ENCODE data around the gene SLC6A18.

Gene SLC6A18

GRCh38 chr5:1244976-1245375, 19.8 kb downstream of the SLC6A18 start:
- Histone ChIP-seq H3K4me3 (no peak overlapping the region), H3K9me3 (ENCODE audit: low read depth, low read length) (no peaks in the 10 kb centered on the region), H3K9ac (ENCODE audit: insufficient read length) (no peak overlapping the region), H3K36me3 (ENCODE audit: insufficient read depth, low read length) (no peaks in the 10 kb centered on the region), H3K27ac (no peak overlapping the region)
- TF ChIP-seq FOXP2 (optimal IDR thresholded peaks at IDR 0.05; ENCODE audit: control extremely low read depth, extremely low read length, insufficient read depth): no peak
- TF ChIP-seq EZH2 (IDR thresholded peaks at IDR 0.05): no peak
- no peak for TF ChIP-seq POLR2AphosphoS5 (IDR thresholded peaks at IDR 0.05; ENCODE audit: borderline replicate concordance, low read depth, low read length)
- no peak for DNase-seq (ENCODE audit: low read depth, low spot score)

DNA sequence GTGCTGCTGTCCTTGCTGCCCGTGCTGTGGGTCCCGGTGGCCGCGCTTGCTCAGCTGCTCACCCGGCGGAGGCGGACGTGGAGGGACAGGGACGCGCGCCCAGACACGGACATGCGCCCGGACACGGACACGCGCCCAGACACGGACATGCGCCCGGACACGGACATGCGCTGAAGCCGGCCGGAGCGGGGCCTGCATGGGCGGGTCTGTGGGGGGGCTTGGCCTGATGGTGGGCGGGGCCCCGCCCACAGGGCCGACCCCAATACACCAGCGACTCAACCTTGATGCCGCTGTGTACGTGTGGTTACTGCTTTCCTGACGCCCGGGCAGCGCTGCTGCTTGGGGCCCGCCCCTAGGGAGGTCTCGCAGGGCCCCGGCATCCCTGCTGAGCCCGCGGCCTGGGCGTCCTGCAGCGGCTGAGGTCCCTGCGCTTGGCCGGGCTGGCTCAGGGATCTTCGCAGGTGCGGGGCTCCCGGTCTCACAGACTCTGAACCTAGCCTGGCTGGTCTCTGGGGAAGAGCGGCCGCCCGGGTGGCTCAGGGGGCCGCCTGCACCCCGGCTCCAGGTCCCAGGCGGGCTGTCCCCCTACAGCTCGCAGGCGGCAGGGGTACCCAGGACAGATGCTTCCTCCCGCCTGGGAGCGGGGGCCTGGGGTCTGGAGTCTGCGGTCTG, 20.9 kb downstream of the SLC6A18 start:
- H3K9ac ChIP-seq (ENCODE audit: insufficient read length): no peak overlapping the region
- no peaks in the 10 kb centered on the region for H3K9me3 ChIP-seq (ENCODE audit: low read depth, low read length)
- H3K36me3 ChIP-seq (ENCODE audit: insufficient read depth, low read length): no peaks in the 10 kb centered on the region
- no peak for DNase-seq (ENCODE audit: low read depth, low spot score)
- TF ChIP-seq FOXP2 (optimal IDR thresholded peaks at IDR 0.05; ENCODE audit: control extremely low read depth, extremely low read length, insufficient read depth): no peak
- no peak for TF ChIP-seq POLR2AphosphoS5 (IDR thresholded peaks at IDR 0.05; ENCODE audit: borderline replicate concordance, low read depth, low read length)
- TF ChIP-seq EZH2 (IDR thresholded peaks at IDR 0.05): no peak
- no peak overlapping the region for H3K4me3 ChIP-seq
- no peak overlapping the region for H3K27ac ChIP-seq

DNA sequence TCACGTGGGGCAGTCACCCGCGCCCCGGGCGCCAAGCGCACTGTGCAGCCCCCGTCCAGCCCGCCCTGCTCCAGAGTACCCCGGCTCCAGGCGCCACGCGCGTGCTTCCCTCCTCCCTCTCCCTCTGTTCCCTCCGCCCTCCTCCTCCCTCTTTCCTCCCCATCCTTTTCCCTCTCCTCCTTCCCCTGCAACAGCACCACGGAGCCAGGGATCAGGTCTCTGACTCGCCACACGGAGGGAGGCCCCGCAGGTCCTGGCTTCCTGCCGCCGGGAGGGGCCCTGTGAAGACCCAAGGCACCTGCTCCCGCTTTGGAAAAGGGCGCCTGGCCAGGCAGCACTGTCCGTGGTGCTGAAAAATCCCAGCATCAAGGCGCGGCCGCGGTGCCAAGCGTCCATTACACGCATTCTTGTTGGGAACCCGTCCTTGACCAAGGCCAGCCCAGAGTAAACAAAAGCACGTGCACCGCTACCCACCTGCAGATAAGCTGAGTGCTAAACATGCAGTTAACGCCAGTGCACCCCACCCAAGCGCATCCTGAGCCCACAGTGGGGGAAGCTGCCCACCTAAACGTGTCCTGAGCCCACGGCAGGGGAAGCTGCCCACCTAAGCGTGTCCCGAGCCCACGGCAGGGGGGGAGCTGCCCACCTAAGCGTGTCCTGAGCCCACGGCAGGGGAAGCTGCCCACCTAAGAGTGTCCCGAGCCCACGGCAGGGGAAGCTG, 21.7 kb downstream of the SLC6A18 start:
- DNase-seq (ENCODE audit: low read depth, low spot score): no peak
- Histone ChIP-seq H3K4me3 (no peak overlapping the region), H3K9me3 (ENCODE audit: low read depth, low read length) (no peaks in the 10 kb centered on the region), H3K9ac (ENCODE audit: insufficient read length) (no peak overlapping the region), H3K36me3 (ENCODE audit: insufficient read depth, low read length) (no peaks in the 10 kb centered on the region), H3K27ac (no peak overlapping the region)
- TF ChIP-seq FOXP2 (optimal IDR thresholded peaks at IDR 0.05; ENCODE audit: control extremely low read depth, extremely low read length, insufficient read depth) (no peak), EZH2 (IDR thresholded peaks at IDR 0.05) (no peak), POLR2AphosphoS5 (IDR thresholded peaks at IDR 0.05; ENCODE audit: borderline replicate concordance, low read depth, low read length) (no peak)

DNA sequence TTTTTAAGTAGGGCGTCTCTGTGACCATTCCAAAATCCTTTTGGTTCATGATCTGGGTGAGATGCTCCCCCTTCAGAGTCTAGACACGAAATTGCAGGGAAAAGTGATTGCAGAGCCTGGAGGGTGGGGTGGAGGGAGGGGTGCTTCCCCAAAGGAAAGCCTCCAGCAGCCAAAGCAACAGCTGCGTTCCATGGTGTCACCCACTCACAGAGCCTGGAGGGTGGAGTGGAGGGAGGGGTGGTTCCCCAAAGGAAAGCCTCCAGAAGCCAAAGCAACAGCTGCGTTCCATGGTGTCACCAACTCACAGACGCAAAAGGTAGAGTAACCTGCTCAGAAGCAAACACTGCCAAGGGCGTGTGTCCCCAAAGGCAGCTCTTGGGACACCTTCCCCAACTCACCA, 22.6 kb downstream of the SLC6A18 start:
- Histone ChIP-seq H3K36me3 (ENCODE audit: insufficient read depth, low read length) (no peaks in the 10 kb centered on the region), H3K4me3 (no peak overlapping the region), H3K9me3 (ENCODE audit: low read depth, low read length) (no peaks in the 10 kb centered on the region), H3K9ac (ENCODE audit: insufficient read length) (no peak overlapping the region), H3K27ac (no peak overlapping the region)
- TF ChIP-seq EZH2 (IDR thresholded peaks at IDR 0.05) (no peak), FOXP2 (optimal IDR thresholded peaks at IDR 0.05; ENCODE audit: control extremely low read depth, extremely low read length, insufficient read depth) (no peak)
- DNase-seq (ENCODE audit: low read depth, low spot score): no peak

DNA sequence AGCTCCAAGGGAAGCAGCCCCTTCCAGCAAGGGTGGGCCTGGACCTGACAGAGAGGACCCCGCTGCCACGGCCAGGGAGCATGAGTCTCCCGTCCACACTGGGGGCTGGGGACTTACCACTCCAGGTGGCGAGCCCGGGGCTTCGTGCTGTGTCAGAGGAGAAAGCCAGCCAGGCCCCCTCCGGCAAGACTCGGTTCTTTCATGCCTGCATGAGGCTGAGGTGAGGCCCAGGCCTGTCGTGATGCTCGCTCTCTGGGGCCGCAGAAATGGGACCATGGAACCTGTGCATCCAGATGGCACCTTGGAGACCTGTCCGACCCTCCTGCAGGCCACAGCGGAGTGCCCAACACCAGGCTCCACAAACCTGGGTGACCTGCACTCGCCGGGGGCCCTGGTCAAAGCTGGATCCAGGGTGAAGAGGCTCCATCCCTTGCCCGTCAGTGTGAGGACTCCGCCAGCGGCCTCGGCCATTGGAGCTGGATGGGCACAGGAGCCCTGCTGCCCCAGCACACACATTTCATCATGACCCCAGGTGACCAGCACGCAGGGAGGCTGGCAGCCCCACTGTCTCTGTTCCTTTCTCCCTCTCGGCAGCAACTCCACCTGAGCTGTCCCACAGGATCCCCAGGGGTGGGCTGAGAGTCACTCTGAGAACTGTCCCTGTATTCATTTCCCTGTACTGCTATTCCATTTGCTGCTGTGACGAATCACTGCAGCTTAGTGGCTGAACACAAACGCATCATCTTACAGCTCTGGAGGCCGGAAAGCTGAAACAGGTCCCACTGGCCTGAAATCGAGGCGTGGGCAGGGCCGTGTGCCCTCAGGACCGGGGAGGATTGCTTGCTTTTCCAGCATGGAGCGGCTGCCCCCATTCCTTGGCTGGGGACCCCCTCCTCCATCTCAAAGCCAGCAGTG, 24.4 kb downstream of the SLC6A18 start:
- DNase-seq (ENCODE audit: low read depth, low spot score): no peak
- Histone ChIP-seq H3K9me3 (ENCODE audit: low read depth, low read length) (no peaks in the 10 kb centered on the region), H3K4me3 (no peak overlapping the region), H3K9ac (ENCODE audit: insufficient read length) (no peak overlapping the region), H3K36me3 (ENCODE audit: insufficient read depth, low read length) (no peaks in the 10 kb centered on the region), H3K27ac (no peak overlapping the region)
- TF ChIP-seq EZH2 (IDR thresholded peaks at IDR 0.05) (no peak), FOXP2 (optimal IDR thresholded peaks at IDR 0.05; ENCODE audit: control extremely low read depth, extremely low read length, insufficient read depth) (no peak), POLR2AphosphoS5 (IDR thresholded peaks at IDR 0.05; ENCODE audit: borderline replicate concordance, low read depth, low read length) (no peak)

DNA sequence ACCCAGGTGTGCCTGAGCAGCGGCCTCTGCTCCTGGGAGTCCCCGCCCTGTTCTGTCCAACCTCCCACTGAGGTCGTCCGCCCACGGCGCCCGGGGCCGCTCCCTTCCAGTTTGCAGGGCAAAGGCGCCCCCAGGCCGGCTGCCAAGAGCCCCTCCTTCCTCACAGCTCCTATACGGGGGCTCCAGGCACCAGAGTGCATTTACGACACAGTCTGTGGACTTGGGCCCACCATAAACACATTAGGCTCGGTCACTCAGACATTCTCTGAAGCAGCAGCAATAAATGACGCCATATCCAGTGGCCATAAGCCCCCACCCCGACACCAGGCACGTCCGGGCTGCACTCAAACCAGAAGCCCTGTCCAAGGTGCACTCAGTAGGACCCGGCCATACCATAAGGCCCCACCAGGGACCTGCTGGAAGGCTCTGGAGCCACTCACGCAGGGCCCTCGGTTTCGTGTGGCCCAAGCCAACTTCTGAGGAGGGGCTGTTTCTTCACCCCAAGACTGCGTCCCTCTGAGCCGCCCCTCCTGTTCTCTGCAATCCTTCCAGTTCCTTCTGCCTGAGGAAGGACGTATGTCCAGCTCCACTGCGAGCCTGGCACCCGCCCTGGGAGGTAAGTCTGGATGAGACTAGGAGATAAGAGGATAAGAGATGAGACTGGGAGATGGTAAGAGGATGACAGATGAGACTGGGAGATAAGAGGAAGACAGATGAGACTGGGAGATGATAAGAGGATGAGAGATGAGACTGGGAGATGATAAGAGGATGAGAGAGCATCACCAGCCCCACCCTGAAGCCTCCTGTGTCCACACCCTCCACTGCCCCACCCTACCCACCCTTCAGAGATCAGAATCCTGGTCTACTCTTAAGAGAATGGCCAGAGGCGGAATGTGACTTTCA, 26.7 kb downstream of the SLC6A18 start:
- DNase-seq (ENCODE audit: low read depth, low spot score): no peak
- no peak overlapping the region for H3K27ac ChIP-seq
- no peaks in the 10 kb centered on the region for H3K9me3 ChIP-seq (ENCODE audit: low read depth, low read length)
- H3K9ac ChIP-seq (ENCODE audit: insufficient read length): no peak overlapping the region
- H3K4me3 ChIP-seq: no peak overlapping the region
- H3K36me3 ChIP-seq (ENCODE audit: insufficient read depth, low read length): no peaks in the 10 kb centered on the region
- no peak for TF ChIP-seq EZH2 (IDR thresholded peaks at IDR 0.05)
- no peak for TF ChIP-seq FOXP2 (optimal IDR thresholded peaks at IDR 0.05; ENCODE audit: control extremely low read depth, extremely low read length, insufficient read depth)
- no peak for TF ChIP-seq POLR2AphosphoS5 (IDR thresholded peaks at IDR 0.05; ENCODE audit: borderline replicate concordance, low read depth, low read length)

DNA sequence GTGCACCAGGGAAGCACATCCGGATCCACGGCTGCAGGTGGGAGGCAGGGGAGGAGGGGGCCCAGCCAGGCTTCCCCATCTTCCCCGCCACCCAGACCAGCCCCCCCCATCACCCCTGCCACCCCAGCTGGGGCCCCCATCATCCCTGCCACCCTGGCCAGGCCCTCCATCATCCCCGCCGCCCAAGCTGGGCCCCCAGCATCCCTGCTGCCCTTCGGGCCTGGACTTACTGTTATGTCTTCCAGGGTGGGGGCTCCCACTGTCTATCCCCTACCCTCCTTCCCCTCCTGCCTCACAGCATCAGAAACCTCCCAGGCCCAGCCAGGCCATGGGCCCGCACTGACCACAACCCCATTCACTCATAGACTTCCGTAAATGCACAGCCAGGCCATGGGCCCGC, 27.5 kb downstream of the SLC6A18 start:
- Histone ChIP-seq H3K4me3 (no peak overlapping the region), H3K9ac (ENCODE audit: insufficient read length) (no peak overlapping the region), H3K36me3 (ENCODE audit: insufficient read depth, low read length) (no peaks in the 10 kb centered on the region), H3K27ac (no peak overlapping the region), H3K9me3 (ENCODE audit: low read depth, low read length) (no peaks in the 10 kb centered on the region)
- TF ChIP-seq EZH2 (IDR thresholded peaks at IDR 0.05): no peak
- TF ChIP-seq FOXP2 (optimal IDR thresholded peaks at IDR 0.05; ENCODE audit: control extremely low read depth, extremely low read length, insufficient read depth): no peak
- no peak for TF ChIP-seq POLR2AphosphoS5 (IDR thresholded peaks at IDR 0.05; ENCODE audit: borderline replicate concordance, low read depth, low read length)
- DNase-seq (ENCODE audit: low read depth, low spot score): no peak

Measured in SK-N-MC (cell line).